H1 (cell line): Measurements from ENCODE around the gene PITX3. TPM values are rescaled to one million over a fixed set of nuclear protein-coding genes. Genes with fewer than 3 reads are reported as not detected.

ENCODE experiments used
- CBX8 ChIP-seq: fragments of 300-800, 300-1000 bp; sonication (generic); IDR thresholded peaks from 2 replicates; pipeline ENCODE4 v1.7.1; 2016; ENCODE audit warnings: low read depth, low read length, borderline replicate concordance
- CEBPB ChIP-seq: IDR thresholded peaks from 2 replicates; pipeline ENCODE4 v1.6.1; 2012; ENCODE audit warnings: low read depth, low read length
- CHD2 ChIP-seq: IDR thresholded peaks from 2 replicates; pipeline ENCODE4 v1.6.1; 2012; ENCODE audit warnings: low read length, improper control_type of control experiment
- CREB1 ChIP-seq: IDR thresholded peaks from 2 replicates; pipeline ENCODE4 v1.6.1; 2012; ENCODE audit warnings: inconsistent platforms
- EGR1 ChIP-seq: IDR thresholded peaks from 2 replicates; pipeline ENCODE4 v1.6.1; 2011; ENCODE audit warnings: low read depth, low read length, borderline replicate concordance
- EP300 ChIP-seq, 2 experiments: IDR thresholded peaks; 1 replicate in 1 of 2; 2 replicates in 1 of 2; pipeline ENCODE4 v1.6.1; 2011 to 2012; ENCODE audit warnings: low read depth in 2 of 2, low read length in 2 of 2, mild to moderate bottlenecking in 2 of 2, borderline replicate concordance in 1 of 2, inconsistent platforms in 1 of 2, moderate library complexity in 1 of 2
- FOSL1 ChIP-seq: IDR thresholded peaks from 2 replicates; pipeline ENCODE4 v1.6.1; 2011; ENCODE audit warnings: mild to moderate bottlenecking, low read depth, low read length, moderate library complexity; ENCODE audit not compliant: insufficient read depth
- HDAC2 ChIP-seq, 2 experiments: fragments of 300-600 bp in 1 of 2; sonication (generic) in 1 of 2; IDR thresholded peaks; 2 replicates each; pipeline ENCODE4 v1.6.1; 2011 to 2012; ENCODE audit warnings: low read depth in 2 of 2, low read length in 2 of 2, mild to moderate bottlenecking in 2 of 2, moderate library complexity in 2 of 2, borderline replicate concordance in 1 of 2, inconsistent platforms in 1 of 2
- HDAC6 ChIP-seq: IDR thresholded peaks from one replicate; pipeline ENCODE4 v1.7.1; 2012; ENCODE audit warnings: low read depth, mild to moderate bottlenecking, inconsistent platforms, low read length, moderate library complexity
- JUN ChIP-seq: IDR thresholded peaks from 2 replicates; pipeline ENCODE4 v1.6.1; 2011; ENCODE audit warnings: low read depth, mild to moderate bottlenecking, improper control_type of control experiment, low read length
- NANOG ChIP-seq: IDR thresholded peaks from 2 replicates; pipeline ENCODE4 v1.6.1; 2011; ENCODE audit warnings: low read length, low read depth, mild to moderate bottlenecking, inconsistent platforms; ENCODE audit not compliant: insufficient read depth, poor library complexity, severe bottlenecking
- NRF1 ChIP-seq: IDR thresholded peaks from 2 replicates; pipeline ENCODE4 v1.6.1; 2011; ENCODE audit warnings: mild to moderate bottlenecking, low read depth, low read length, improper control_type of control experiment
- POLR2AphosphoS5 ChIP-seq: IDR thresholded peaks from 2 replicates; pipeline ENCODE4 v1.6.1; 2011; ENCODE audit warnings: low read depth, low read length
- POU5F1 ChIP-seq: IDR thresholded peaks from 2 replicates; pipeline ENCODE4 v1.6.1; 2011; ENCODE audit warnings: low read depth, mild to moderate bottlenecking, low read length, moderate library complexity
- RXRA ChIP-seq: IDR thresholded peaks from 2 replicates; pipeline ENCODE4 v1.6.1; 2011; ENCODE audit warnings: low read depth, mild to moderate bottlenecking, low read length, moderate library complexity; ENCODE audit not compliant: insufficient read depth
- SIN3A ChIP-seq, 2 experiments: IDR thresholded peaks in 1 of 2; conservative IDR thresholded peaks in 1 of 2; 2 replicates each; pipeline ENCODE4 v1.6.1; 2011 to 2012; ENCODE audit warnings: low read length in 2 of 2, improper control_type of control experiment in 1 of 2, low read depth in 1 of 2, mild to moderate bottlenecking in 1 of 2
- SIX5 ChIP-seq: IDR thresholded peaks from 2 replicates; pipeline ENCODE4 v1.6.1; 2011; ENCODE audit warnings: mild to moderate bottlenecking, low read depth, low read length
- SP2 ChIP-seq: IDR thresholded peaks from 2 replicates; pipeline ENCODE4 v1.6.1; 2012; ENCODE audit warnings: mild to moderate bottlenecking, low read length, inconsistent platforms
- SRF ChIP-seq: IDR thresholded peaks from 2 replicates; pipeline ENCODE4 v1.6.1; 2011; ENCODE audit warnings: mild to moderate bottlenecking, low read depth, low read length, moderate library complexity
- SUZ12 ChIP-seq: fragments of 200-600 bp; sonication (generic); IDR thresholded peaks from 2 replicates; pipeline ENCODE4 v1.6.1; 2012; ENCODE audit warnings: mild to moderate bottlenecking, inconsistent platforms, low read length, moderate library complexity, mixed read lengths
- TAF1 ChIP-seq: IDR thresholded peaks from 2 replicates; pipeline ENCODE4 v1.6.1; 2011; ENCODE audit warnings: mild to moderate bottlenecking, low read depth, low read length
- YY1 ChIP-seq: IDR thresholded peaks from 2 replicates; pipeline ENCODE4 v1.6.1; 2011; ENCODE audit warnings: low read depth, mild to moderate bottlenecking, low read length
- ZNF274 ChIP-seq: IDR thresholded peaks from 2 replicates; pipeline ENCODE4 v1.7.0; 2012; ENCODE audit warnings: low read length, borderline replicate concordance; ENCODE audit errors: extremely low read depth
- polyA plus RNA-seq, 7 experiments: library from polyadenylated mRNA; depleted of rRNA in 3 of 7; stranded (reverse) in 5 of 7; unstranded in 2 of 7; fragments of >200 nt in 5 of 7; fragments of 200-250 nt in 2 of 7; gene quantifications; 1 replicate in 5 of 7; 2 replicates in 1 of 7; 4 replicates in 1 of 7; pipeline versions ENCODE4 v1.2.1 to v1.2.3, GENCODE V29; 2011 to 2013; ENCODE audit warnings: missing spikeins in 2 of 7, mixed read lengths in 2 of 7
- total RNA-seq: library from RNA; stranded (reverse); fragmentation: NEBNext Ultra II Directional; extraction: Animal tissue kit (Norgen Biotek cat#: 25700); gene quantifications from 2 replicates; pipeline ENCODE4 v1.2.1, GENCODE V29; 2021
- TF ChIP-seq, protein P1 (sequence below): IDR thresholded peaks from 2 replicates; pipeline ENCODE4 v1.6.1; 2011; ENCODE audit warnings: low read depth, mild to moderate bottlenecking, low read length; ENCODE audit not compliant: insufficient read depth

The PITX3 gene
- total and polyA plus RNA-seq, 2 of the 8 experiments (the other 6 are each of a cell fraction or from before 2014, with no cell fraction given): 0.18 to 0.41 TPM

DNA sequence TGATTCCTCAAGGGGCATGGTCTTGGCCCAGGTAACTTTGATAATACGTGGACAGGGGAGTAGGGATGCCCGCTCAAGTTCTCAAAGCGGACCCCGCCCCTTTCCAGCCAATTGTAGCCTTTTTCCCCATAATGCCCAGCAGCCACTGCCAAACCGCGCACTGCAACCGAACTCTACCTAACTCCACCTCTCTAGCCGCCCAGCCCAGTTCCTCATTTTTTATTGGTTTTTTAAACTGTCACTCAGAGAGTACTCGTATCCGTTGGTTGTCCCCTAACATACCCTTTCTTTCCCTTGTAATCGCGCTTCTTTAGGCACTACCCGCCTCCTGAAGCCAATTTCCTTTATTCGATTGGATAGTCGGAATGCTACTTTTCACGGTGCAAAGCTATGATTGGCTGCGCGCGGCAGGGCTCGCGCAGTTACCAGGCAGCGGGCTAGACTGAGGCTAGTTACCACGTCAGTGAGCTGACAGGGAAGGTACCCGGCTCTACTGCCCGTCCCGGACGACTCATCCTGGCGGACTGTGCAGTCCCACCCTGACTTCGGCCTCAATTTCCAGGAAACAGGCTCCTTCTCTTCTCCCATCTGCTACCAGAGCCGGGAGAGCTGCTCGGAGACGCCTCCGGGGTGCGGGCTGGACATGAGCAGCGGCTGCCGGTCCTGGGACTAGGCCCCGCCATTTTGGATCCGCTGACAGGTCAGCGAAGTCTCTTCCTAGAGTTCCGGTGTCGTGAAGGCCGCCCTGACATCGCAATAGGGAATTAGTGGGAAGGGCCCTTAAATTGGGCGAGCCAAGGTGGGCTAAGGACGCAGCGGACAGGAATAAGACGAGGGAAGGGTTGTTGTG is 4.0 kb upstream of the PITX3 start, which contains the start of gene GBF1 (continued):
- peak; percentile 89 for TF ChIP-seq CREB1
- TF ChIP-seq HDAC6: no peak
- TF ChIP-seq CHD2: peak; percentile 90
- peak in 1 of 2 experiments; percentile 99; a peak in 2 of 4 replicates for TF ChIP-seq HDAC2 (IDR thresholded peaks at IDR 0.05; ENCODE audit: borderline replicate concordance in 1 of 2, low read depth in 2 of 2, low read length in 2 of 2)
- TF ChIP-seq EP300 (IDR thresholded peaks at IDR 0.05; ENCODE audit: borderline replicate concordance in 1 of 2, low read depth in 2 of 2, low read length in 2 of 2): no peak
- TF ChIP-seq NRF1: no peak; the same call in 1 of the 2 replicates
- TF ChIP-seq FOSL1: no peak
- TF ChIP-seq POU5F1: no peak
- TF ChIP-seq SP2: peak; percentile 85
- TF ChIP-seq RXRA: no peak
- TF ChIP-seq ZNF274: no peak
- TF ChIP-seq CBX8: no peak
- no peak for TF ChIP-seq JUN
- no peak for TF ChIP-seq SRF
- peak; percentile 75 for TF ChIP-seq TAF1
- TF ChIP-seq POLR2AphosphoS5: peak; percentile 78
- TF ChIP-seq YY1: peak; percentile 95
- no peak for TF ChIP-seq CEBPB
- TF ChIP-seq, protein P1, sequence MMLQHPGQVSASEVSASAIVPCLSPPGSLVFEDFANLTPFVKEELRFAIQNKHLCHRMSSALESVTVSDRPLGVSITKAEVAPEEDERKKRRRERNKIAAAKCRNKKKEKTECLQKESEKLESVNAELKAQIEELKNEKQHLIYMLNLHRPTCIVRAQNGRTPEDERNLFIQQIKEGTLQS: no peak
- no peak for TF ChIP-seq SUZ12
- no peak for TF ChIP-seq NANOG
- peak; percentile 94 to 98 for TF ChIP-seq SIN3A (conservative IDR thresholded peaks at IDR 0.05 in 1 of 2, IDR thresholded peaks at IDR 0.05 in 1 of 2; ENCODE audit: low read depth in 1 of 2, low read length in 2 of 2)
- no peak for TF ChIP-seq EGR1
- TF ChIP-seq SIX5: no peak
